Kidney (tissue), 14 donors: ENCODE measurements around the gene GOLGA6D. TPM values are rescaled to one million over a fixed set of nuclear protein-coding genes. Genes with fewer than 3 reads are reported as not detected.

ENCODE experiments used
- DNase-seq, 5 donors: peaks; one replicate each; pipeline ENCODE4 v3.0.0-alpha.2; 2013 to 2020
- FAIRE-seq: peaks from 2 replicates; lab custom pipeline; 2012; peaks lifted over from hg19 to GRCh38; lab: Jason Lieb, UNC
- H3K27ac ChIP-seq, 2 donors: one replicate each; pipeline ENCODE4 v1.7.0; 2013; ENCODE audit warnings: low read depth in 2 of 2, low read length in 2 of 2, inconsistent platforms in 1 of 2
- H3K27me3 ChIP-seq: one replicate; pipeline ENCODE4 v1.7.1; 2013; ENCODE audit warnings: low read length, inconsistent platforms; ENCODE audit not compliant: control insufficient read depth, insufficient read depth
- H3K36me3 ChIP-seq, 3 donors: one replicate each; pipeline versions ENCODE4 v1.7.0 to v1.7.1; 2013; ENCODE audit warnings: low read length in 3 of 3, control low read depth in 1 of 3, inconsistent platforms in 1 of 3; ENCODE audit not compliant: insufficient read depth in 3 of 3, control insufficient read depth in 2 of 3
- H3K4me1 ChIP-seq, 3 donors: one replicate each; pipeline versions ENCODE4 v1.7.0 to v1.7.1; 2013; ENCODE audit warnings: low read length in 3 of 3, inconsistent platforms in 1 of 3, low read depth in 1 of 3; ENCODE audit not compliant: control insufficient read depth in 2 of 3, insufficient read depth in 2 of 3
- H3K4me3 ChIP-seq, 3 donors: one replicate each; pipeline versions ENCODE4 v1.7.0 to v1.8.1; 2013; ENCODE audit warnings: low read length in 3 of 3, control low read depth in 1 of 3, inconsistent platforms in 1 of 3
- H3K9ac ChIP-seq, 3 donors: one replicate each; pipeline versions ENCODE4 v1.7.0 to v1.7.1; 2013; ENCODE audit warnings: low read length in 3 of 3, control low read depth in 1 of 3, inconsistent platforms in 1 of 3
- H3K9me3 ChIP-seq, 3 donors: one replicate each; pipeline versions ENCODE4 v1.7.0 to v1.7.1; 2013; ENCODE audit warnings: low read length in 3 of 3, control low read depth in 1 of 3, inconsistent platforms in 1 of 3; ENCODE audit not compliant: control insufficient read depth in 2 of 3, insufficient read depth in 1 of 3
- intact Hi-C: fragments of 100-400 bp; cut with DNase I; formaldehyde crosslinking; loops from one replicate; pipeline ENCODE4 v1.11.1; 2022
- polyA plus RNA-seq: library from polyadenylated mRNA; stranded (reverse); fragments of 350-450 nt; fragmentation: Illumina TruSeq; extraction: RNeasy Lipid Tissue Mini Kit (QIAGEN cat#74804); gene quantifications from one replicate; pipeline ENCODE4 v1.2.3, GENCODE V29; 2014; ENCODE audit warnings: low read depth, low replicate concordance; ENCODE audit not compliant: insufficient read depth
- total RNA-seq: library from RNA; stranded (reverse); fragmentation: NEBNext Ultra II Directional; extraction: Animal tissue kit (Norgen Biotek cat#: 25700); gene quantifications from one replicate; pipeline ENCODE4 v1.2.1, GENCODE V29; 2021
- TF ChIP-seq, protein P1 (sequence below): IDR thresholded peaks from 3 replicates; pipeline ENCODE4 v1.5.1; 2012; ENCODE audit warnings: mild to moderate bottlenecking, moderate library complexity, borderline replicate concordance; ENCODE audit not compliant: insufficient read depth; ENCODE audit errors: extremely low read depth
- donor health status: control.
- donor health status: control.
- donor health status: control.
- donor health status: control.
- donor health status: control.
- donor health status: DM: yes; HTN: yes; CAD: no.
- donor health status: Normal renal cell carcinoma (clear cell type).

Gene GOLGA6D
- total and polyA plus RNA-seq, 2 donors from 2014 or later: not detected

DNA sequence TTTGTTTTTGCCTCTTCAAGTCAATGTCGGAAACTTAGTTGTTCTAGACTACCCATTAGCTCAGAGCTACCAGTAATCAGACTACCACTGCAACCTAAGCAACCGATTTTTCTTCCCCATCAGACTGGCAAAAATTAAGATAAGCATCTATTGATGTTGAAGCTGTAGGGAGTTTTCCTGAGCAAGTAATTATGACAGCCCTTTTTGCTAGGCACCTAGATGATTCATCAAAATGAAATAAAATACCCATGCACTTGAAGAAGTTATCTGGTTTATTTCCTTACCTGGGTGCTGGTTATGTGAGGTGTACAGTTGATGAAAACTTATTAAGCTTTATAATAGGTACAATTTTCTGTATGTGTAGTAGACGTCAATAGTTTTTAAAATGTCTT lies 52.7 kb downstream of the GOLGA6D start:
- intact Hi-C loops: no loop called here
- H3K27me3 ChIP-seq: no peaks in the 10 kb centered on the region
- DNase-seq: no peak
- peaks cover 0 to 7% (median 0%) of the 10 kb centered on the region in 3 donors for H3K4me1 ChIP-seq
- H3K9ac ChIP-seq: peak overlapping the region in 2 of 3 donors; percentile 33 to 55
- TF ChIP-seq, protein P1, sequence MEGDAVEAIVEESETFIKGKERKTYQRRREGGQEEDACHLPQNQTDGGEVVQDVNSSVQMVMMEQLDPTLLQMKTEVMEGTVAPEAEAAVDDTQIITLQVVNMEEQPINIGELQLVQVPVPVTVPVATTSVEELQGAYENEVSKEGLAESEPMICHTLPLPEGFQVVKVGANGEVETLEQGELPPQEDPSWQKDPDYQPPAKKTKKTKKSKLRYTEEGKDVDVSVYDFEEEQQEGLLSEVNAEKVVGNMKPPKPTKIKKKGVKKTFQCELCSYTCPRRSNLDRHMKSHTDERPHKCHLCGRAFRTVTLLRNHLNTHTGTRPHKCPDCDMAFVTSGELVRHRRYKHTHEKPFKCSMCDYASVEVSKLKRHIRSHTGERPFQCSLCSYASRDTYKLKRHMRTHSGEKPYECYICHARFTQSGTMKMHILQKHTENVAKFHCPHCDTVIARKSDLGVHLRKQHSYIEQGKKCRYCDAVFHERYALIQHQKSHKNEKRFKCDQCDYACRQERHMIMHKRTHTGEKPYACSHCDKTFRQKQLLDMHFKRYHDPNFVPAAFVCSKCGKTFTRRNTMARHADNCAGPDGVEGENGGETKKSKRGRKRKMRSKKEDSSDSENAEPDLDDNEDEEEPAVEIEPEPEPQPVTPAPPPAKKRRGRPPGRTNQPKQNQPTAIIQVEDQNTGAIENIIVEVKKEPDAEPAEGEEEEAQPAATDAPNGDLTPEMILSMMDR: no peak
- no peak overlapping the region for H3K27ac ChIP-seq
- peak overlapping the region; percentile 58 to 75 (median 67) for H3K4me3 ChIP-seq
- H3K9me3 ChIP-seq: no peaks in the 10 kb centered on the region
- H3K36me3 ChIP-seq: no peaks in the 10 kb centered on the region
- no peak for FAIRE-seq

DNA sequence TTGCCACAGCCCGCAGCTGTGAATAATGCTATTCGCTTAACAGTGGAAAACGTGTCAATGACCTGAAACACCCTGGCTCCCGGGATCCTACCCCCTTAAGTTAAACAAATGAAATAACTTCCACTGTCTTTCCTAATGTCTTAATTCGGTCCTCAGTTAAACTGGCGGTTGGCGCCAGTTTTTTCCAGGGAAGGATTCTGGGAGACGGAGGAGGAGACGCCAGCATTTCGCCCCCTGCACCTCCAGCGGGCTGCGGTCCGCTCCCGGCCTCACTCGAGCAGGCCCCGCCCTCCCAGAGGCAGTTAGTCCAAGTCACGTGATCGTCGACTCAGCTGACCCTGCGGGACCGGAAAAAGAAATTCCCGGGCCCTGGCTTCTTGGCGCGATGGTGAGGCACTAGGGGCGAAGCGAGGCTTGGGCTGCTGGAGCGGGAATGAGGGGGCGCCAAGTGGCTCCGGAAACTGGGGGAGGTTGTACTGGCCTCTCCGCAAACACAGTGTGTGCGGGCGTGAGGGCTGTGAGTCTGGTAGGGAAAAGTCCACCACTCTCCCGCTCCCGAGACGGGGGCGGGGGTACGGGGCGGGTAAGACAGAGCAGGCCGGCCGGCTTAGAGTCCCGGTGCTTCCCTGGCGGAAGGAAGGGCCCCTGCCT lies 53.2 kb downstream of the GOLGA6D start, which contains the start of gene COMMD4:
COMMD4 (plus strand) TSS at position 359 of the 651 bp plus-strand sequence; CDS start at position 386, 27 bp downstream.
- Histone ChIP-seq H3K27ac (no peak within 1 kb of the TSS), H3K4me1 (peaks cover 0 to 7% (median 0%) of the 10 kb centered on the region in 3 donors), H3K9me3 (no peaks in the 10 kb centered on the region), H3K9ac (peak within 1 kb of the TSS; percentile 55 to 68 (median 62)), H3K4me3 (peak within 1 kb of the TSS; percentile 58 to 75 (median 67)), H3K36me3 (peaks cover 0 to under 1% (median under 1%) of the 10 kb centered on the region in 3 donors), H3K27me3 (no peaks in the 10 kb centered on the region)
- intact Hi-C loops: no loop called here
- DNase-seq: peak; percentile 97 to 98 (median 98)
- no peak for FAIRE-seq
- TF ChIP-seq, protein P1: no peak

DNA sequence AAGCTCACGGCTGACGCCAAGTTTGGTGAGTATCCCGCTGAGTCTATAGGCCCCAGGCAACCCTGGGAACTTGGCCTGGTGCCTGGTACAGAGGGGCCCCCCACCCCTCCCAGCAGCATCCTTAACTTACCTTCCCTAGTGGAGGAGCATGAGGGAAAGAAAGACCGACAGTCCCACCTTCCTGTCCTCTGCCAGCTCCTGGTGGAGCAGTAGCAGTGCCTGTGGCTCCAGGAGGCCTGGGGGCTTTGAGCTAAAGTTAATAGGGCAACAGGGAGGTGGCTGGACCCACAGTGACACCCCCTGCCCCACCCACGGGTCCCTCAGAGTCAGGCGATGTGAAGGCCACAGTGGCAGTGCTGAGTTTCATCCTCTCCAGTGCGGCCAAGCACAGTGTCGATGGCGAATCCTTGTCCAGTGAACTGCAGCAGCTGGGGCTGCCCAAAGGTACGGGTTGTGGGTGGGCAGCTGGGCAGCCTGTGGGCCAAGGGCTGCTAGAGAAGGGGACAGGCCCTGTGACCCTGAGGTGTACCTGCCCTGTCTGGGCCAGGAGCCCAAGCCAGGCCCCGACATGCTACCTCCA lies 56.1 kb downstream of the GOLGA6D start:
- Histone ChIP-seq H3K27ac (no peak overlapping the region), H3K9me3 (no peaks in the 10 kb centered on the region), H3K9ac (no peak overlapping the region), H3K4me3 (no peak overlapping the region), H3K36me3 (peaks cover 0 to 8% (median 2%) of the 10 kb centered on the region in 3 donors), H3K27me3 (no peaks in the 10 kb centered on the region), H3K4me1 (peaks cover 0 to 7% (median 0%) of the 10 kb centered on the region in 3 donors)
- DNase-seq (peak in 1 of 5 donors; percentile 68), FAIRE-seq (no peak)
- TF ChIP-seq, protein P1: no peak
- intact Hi-C loops: no loop called here
